Left ventricle myocardium inferior (tissue), 1 donor: ENCODE data around the gene ADAM15. TPM values are rescaled to one million over a fixed set of nuclear protein-coding genes. Genes with fewer than 3 reads are reported as not detected.

Source experiments
- DNase-seq: peaks from one replicate; pipeline ENCODE4 v3.0.0-alpha.2; 2020
- H3K27ac ChIP-seq: fragments of 200-600 bp; replicated peaks from 2 replicates; pipeline ENCODE4 v1.8.0; 2021
- H3K27me3 ChIP-seq: fragments of 200-600 bp; 2 replicates; pipeline ENCODE4 v1.8.0; 2021; ENCODE audit warnings: low read depth
- H3K36me3 ChIP-seq: fragments of 200-600 bp; 2 replicates; pipeline ENCODE4 v1.8.0; 2021
- H3K4me1 ChIP-seq: fragments of 200-600 bp; 2 replicates; pipeline ENCODE4 v1.8.0; 2021
- H3K4me3 ChIP-seq: fragments of 200-600 bp; 2 replicates; pipeline ENCODE4 v1.8.0; 2021; ENCODE audit warnings: mild to moderate bottlenecking, moderate library complexity
- H3K9me3 ChIP-seq: fragments of 200-600 bp; replicated peaks from 2 replicates; pipeline ENCODE4 v1.8.0; 2021
- CTCF ChIP-seq: fragments of 200-600 bp; IDR thresholded peaks from 2 replicates; pipeline ENCODE4 v1.8.0; 2021; ENCODE audit warnings: antibody characterized with exemption, mild to moderate bottlenecking, borderline replicate concordance
- intact Hi-C: fragments of 100-400 bp; cut with micrococcal nuclease; formaldehyde crosslinking; loops from one replicate; pipeline ENCODE4 v1.11.0; 2022
- long read RNA-seq: library from polyadenylated mRNA; unstranded; transcript quantifications from one replicate; pipeline ENCODE4 v2.0.0, GENCODE V29; 2021
- total RNA-seq: library from RNA; stranded (reverse); fragmentation: NEBNext Ultra II Directional; extraction: Animal tissue kit (Norgen Biotek cat#: 25700); gene quantifications from one replicate; pipeline ENCODE4 v1.2.1, GENCODE V29; 2021
- donor health status: DM: no; HTN: yes; CAD: no; lungs with severe emphysema.

Gene ADAM15, protein sequence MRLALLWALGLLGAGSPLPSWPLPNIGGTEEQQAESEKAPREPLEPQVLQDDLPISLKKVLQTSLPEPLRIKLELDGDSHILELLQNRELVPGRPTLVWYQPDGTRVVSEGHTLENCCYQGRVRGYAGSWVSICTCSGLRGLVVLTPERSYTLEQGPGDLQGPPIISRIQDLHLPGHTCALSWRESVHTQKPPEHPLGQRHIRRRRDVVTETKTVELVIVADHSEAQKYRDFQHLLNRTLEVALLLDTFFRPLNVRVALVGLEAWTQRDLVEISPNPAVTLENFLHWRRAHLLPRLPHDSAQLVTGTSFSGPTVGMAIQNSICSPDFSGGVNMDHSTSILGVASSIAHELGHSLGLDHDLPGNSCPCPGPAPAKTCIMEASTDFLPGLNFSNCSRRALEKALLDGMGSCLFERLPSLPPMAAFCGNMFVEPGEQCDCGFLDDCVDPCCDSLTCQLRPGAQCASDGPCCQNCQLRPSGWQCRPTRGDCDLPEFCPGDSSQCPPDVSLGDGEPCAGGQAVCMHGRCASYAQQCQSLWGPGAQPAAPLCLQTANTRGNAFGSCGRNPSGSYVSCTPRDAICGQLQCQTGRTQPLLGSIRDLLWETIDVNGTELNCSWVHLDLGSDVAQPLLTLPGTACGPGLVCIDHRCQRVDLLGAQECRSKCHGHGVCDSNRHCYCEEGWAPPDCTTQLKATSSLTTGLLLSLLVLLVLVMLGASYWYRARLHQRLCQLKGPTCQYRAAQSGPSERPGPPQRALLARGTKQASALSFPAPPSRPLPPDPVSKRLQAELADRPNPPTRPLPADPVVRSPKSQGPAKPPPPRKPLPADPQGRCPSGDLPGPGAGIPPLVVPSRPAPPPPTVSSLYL
- total RNA-seq: 82.1 TPM
- long read RNA-seq, transcript ADAM15-201 (21 exons, 2,799 nt): minor isoform, 37 of 129 reads
- long read RNA-seq, transcript ADAM15-205 (20 exons, 2,732 nt): major isoform, 38 of 129 reads
- long read RNA-seq, partial matches to known transcripts: 22 of 129 reads
- long read RNA-seq, other reads (novel, unspliced or antisense): 27 of 129 reads

DNA sequence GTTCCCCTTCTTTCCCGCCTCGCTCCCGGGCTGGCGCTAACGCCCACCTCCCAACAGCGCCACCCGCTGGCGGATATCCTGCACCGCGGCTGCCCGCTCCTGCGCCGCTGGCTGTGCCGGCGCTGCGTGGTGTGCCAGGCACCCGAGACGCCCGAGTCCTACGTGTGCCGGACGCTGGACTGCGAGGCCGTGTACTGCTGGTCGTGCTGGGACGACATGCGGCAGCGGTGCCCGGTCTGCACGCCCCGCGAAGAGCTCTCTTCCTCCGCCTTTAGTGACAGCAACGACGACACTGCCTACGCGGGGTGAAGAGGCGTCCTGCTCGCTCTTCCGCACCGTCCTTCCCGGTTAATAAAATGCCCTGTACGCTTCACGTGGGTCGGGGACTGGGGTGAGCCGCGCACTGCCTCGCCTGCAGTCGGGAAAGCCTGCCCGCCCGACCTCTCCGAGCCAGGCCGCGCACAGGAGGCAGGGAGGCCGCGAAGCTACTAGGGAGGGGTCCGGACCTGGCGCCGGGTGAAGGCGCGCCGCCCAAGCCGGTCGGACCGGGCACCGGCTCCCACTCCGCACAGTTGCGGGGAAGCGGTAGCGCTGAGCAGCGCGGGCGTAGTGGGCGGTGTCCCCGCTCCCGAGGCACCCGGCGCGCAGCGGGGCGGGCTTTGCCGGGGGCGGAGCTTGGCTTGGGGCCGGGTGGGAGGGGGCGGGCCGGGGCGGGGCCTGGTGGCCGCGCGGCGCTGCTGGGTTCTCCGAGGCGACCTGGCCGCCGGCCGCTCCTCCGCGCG, at the start of gene ADAM15:
Gene ADAM15, plus strand, starts transcription at position 757 of the 782 bp plus-strand sequence. CDS start 71 bp downstream, outside the sequence.
- intact Hi-C loops: no loop called here

DNA sequence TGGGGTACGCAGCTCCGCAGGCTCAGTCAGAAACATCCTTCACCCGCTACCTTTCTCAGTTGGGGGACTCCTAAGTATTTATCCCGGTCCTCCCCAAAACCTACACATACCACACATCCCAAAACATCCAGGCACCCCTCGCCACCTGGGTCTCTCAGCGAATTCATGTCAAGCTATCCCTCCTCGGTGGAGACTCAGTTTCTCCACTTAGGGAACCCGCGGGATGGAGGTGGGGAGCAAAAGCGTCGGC, 49.8 kb upstream of the ADAM15 start:
- Histone ChIP-seq H3K9me3 (no peaks in the 10 kb centered on the region), H3K36me3 (no peaks in the 10 kb centered on the region), H3K27ac (peak overlapping the region; percentile 95), H3K4me1 (peaks cover 67% of the 10 kb centered on the region), H3K4me3 (peak overlapping the region; percentile 95), H3K27me3 (no peaks in the 10 kb centered on the region)
- intact Hi-C loops: no loop called here
- DNase-seq: no peak
- no peak for TF ChIP-seq CTCF

More for the DNA sequence above, at the start of gene ADAM15:
- no peaks in the 10 kb centered on the region for H3K27me3 ChIP-seq
- peak; percentile 87 for DNase-seq
- H3K4me1 ChIP-seq: peaks cover 62% of the 10 kb centered on the region
- peak; percentile 93 for TF ChIP-seq CTCF
- peak within 1 kb of the TSS; percentile 98 for H3K27ac ChIP-seq
- peak within 1 kb of the TSS; percentile 80 for H3K4me3 ChIP-seq
- H3K36me3 ChIP-seq: peaks cover 27% of the 10 kb centered on the region
- H3K9me3 ChIP-seq: no peaks in the 10 kb centered on the region

DNA sequence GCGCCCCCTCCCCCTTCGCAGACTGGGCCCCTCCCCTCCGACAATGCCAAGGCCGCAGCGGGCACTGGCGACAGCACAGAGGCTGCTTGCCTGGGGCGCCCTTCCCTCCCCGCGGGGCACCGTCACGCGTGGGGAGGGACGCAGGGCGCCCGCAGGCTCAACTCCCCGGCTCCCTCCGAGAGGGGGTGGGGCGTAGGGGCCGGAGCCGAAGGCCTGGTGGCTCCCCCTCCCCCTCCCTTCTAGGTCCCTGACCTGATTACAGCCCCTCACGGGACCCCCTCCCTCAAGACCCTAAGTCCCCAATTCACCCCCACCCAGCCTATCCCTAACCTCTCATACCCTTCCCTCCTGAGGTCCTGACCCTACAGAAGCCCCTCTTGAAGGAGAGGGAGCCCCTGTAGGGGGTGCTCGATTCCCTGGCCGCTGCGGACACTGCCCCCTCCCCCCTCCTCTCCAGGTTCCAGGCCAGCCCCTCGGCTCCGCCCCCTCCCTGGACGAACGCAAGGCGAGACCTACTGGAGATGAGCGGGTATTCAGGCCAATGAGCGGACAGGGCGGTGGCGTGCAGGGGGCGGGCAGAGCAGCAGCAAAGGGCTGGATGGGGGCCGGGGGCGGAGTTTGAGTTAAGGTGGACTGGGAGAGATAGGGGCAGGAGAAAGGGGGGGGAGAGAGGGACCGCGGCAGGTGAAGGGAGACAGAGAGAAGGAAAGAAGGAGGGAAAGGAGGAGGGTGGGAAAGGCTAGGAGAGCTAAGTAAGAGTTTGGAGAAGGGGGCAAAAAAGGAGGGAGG, 49.2 kb upstream of the ADAM15 start:
- peak overlapping the region; percentile 95 for H3K4me3 ChIP-seq
- no peaks in the 10 kb centered on the region for H3K36me3 ChIP-seq
- peak; percentile 51 for TF ChIP-seq CTCF
- H3K4me1 ChIP-seq: peaks cover 73% of the 10 kb centered on the region
- intact Hi-C loops: no loop called here
- DNase-seq: peak; percentile 100
- H3K27me3 ChIP-seq: no peaks in the 10 kb centered on the region
- H3K9me3 ChIP-seq: no peaks in the 10 kb centered on the region
- H3K27ac ChIP-seq: peak overlapping the region; percentile 95

DNA sequence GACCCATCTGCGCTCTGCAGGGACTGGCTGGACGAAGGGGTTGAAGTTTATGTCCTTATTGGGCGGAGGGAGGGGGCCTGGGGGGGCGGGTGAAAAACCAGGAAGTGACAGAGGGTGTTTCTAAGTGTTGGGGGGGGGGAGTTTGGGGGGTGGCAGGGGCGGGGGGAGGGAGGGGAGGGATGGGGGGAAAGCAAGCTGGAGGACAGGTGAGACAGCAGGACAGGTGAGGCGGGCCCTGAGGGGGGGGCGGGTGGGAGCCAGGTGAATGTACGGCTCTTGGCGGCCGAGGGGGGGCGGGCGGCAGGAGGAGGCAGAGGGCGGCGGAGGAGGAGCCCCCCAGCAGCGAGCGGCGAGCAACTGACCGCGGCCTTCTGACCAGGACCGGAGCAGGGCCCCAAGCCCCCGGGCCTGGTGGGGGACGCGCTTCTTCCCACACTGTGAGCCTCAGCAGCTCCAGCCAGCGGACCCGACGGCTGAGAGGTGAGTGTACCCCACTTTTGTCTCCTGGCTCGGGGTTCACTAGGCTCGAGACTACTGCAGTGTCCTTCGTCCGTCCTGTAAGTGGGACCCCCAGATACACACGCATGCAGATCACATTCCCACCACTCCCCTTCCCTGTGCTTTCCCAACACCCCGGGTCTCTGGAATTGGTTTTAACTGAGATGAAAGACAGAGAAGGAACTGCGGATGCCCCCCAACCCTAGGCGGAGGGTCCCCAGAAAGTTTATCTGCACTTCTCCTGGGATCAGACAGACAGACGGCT, 48.5 kb upstream of the ADAM15 start, which contains the start of gene ZBTB7B:
Gene ZBTB7B, plus strand, starts transcription at position 339 of the 763 bp plus-strand sequence. CDS start 11,859 bp downstream, outside the sequence.
- no peaks in the 10 kb centered on the region for H3K9me3 ChIP-seq
- H3K4me1 ChIP-seq: peaks cover 80% of the 10 kb centered on the region
- H3K4me3 ChIP-seq: peak within 1 kb of the TSS; percentile 95
- H3K36me3 ChIP-seq: no peaks in the 10 kb centered on the region
- no peak for TF ChIP-seq CTCF
- H3K27ac ChIP-seq: peak within 1 kb of the TSS; percentile 95
- intact Hi-C loops: no loop called here
- H3K27me3 ChIP-seq: no peaks in the 10 kb centered on the region
- DNase-seq: no peak
